ENCODE results near the gene CPEB1.
A peak's percentile ranks its signal among the peaks of the same experiment; 100 is the strongest.
"Not testable (repeated sequence)": the region's sequence is repeated elsewhere in the genome, so short reads cannot be mapped to it uniquely, and the experiment has no call there.

CPEB1 gene

DNA sequence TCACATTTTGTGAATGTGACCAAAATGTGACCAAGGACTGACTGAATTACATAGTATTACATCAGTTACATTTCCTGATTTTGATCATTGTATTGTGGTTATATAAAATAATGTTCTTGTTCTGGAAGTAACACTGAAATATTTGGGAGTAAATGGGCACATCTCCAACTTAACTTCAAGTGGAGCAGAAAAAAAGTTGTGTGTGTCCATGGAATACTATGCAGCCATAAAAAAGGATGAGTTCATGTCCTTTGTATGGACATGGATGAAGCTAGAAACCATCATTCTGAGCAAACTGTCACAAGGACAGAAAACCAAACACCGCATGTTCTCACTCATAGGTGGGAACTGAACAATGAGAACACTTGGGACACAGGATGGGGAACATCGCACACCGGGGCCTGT is 112.7 kb downstream of the CPEB1 start:
- Histone ChIP-seq H3K4me1 (ENCODE audit: control insufficient read depth in 1 of 2, insufficient read depth in 2 of 2, low read length in 2 of 2) (peaks cover 8 to 25% of the 10 kb centered on the region in 2 donors), H3K36me3 (ENCODE audit: control insufficient read depth in 1 of 2, insufficient read depth in 2 of 2, low read length in 2 of 2) (peaks cover 30 to 47% of the 10 kb centered on the region in 2 donors)
- not testable (repeated sequence) for H3K27ac ChIP-seq (ENCODE audit: low read length); H3K9me3 ChIP-seq (ENCODE audit: control insufficient read depth in 1 of 2, low read length in 2 of 2); H3K4me3 ChIP-seq (ENCODE audit: low read depth in 1 of 2, low read length in 2 of 2); H3K27me3 ChIP-seq (ENCODE audit: low read depth, low read length)

DNA sequence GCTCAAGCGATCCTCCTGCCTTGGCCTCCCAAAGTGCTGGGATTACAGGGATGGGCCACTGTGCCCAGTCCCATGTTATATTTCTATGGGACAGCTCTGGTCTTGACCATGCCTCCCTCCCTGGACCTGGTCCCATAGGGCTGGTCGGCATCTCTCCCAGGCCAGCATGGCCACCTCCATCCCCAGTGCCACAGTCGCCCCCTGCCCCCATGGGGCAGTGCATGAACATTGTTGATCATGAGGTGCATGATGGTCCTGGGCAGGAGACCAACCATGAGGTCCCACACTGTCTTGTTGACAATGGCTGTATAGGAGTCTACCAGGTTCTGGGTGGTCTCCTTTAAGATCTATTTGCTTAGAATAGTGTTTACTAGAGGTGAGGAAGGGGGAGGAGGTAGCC is 113.4 kb downstream of the CPEB1 start:
- Histone ChIP-seq H3K27me3 (ENCODE audit: low read depth, low read length) (no peaks in the 10 kb centered on the region), H3K9me3 (ENCODE audit: control insufficient read depth in 1 of 2, low read length in 2 of 2) (no peaks in the 10 kb centered on the region), H3K4me3 (ENCODE audit: low read depth in 1 of 2, low read length in 2 of 2) (no peak overlapping the region), H3K4me1 (ENCODE audit: control insufficient read depth in 1 of 2, insufficient read depth in 2 of 2, low read length in 2 of 2) (peaks cover 7 to 19% of the 10 kb centered on the region in 2 donors), H3K36me3 (ENCODE audit: control insufficient read depth in 1 of 2, insufficient read depth in 2 of 2, low read length in 2 of 2) (peaks cover 29 to 47% of the 10 kb centered on the region in 2 donors), H3K27ac (ENCODE audit: low read length) (no peak overlapping the region)

GRCh38 chr15:82532991-82533481 is 114.1 kb downstream of the CPEB1 start:
- Histone ChIP-seq H3K9me3 (ENCODE audit: control insufficient read depth in 1 of 2, low read length in 2 of 2) (no peaks in the 10 kb centered on the region), H3K4me1 (ENCODE audit: control insufficient read depth in 1 of 2, insufficient read depth in 2 of 2, low read length in 2 of 2) (peaks cover 0 to 13% of the 10 kb centered on the region in 2 donors), H3K27ac (ENCODE audit: low read length) (no peak overlapping the region), H3K27me3 (ENCODE audit: low read depth, low read length) (no peaks in the 10 kb centered on the region), H3K36me3 (ENCODE audit: control insufficient read depth in 1 of 2, insufficient read depth in 2 of 2, low read length in 2 of 2) (peaks cover 22 to 40% of the 10 kb centered on the region in 2 donors), H3K4me3 (ENCODE audit: low read depth in 1 of 2, low read length in 2 of 2) (no peak overlapping the region)

DNA sequence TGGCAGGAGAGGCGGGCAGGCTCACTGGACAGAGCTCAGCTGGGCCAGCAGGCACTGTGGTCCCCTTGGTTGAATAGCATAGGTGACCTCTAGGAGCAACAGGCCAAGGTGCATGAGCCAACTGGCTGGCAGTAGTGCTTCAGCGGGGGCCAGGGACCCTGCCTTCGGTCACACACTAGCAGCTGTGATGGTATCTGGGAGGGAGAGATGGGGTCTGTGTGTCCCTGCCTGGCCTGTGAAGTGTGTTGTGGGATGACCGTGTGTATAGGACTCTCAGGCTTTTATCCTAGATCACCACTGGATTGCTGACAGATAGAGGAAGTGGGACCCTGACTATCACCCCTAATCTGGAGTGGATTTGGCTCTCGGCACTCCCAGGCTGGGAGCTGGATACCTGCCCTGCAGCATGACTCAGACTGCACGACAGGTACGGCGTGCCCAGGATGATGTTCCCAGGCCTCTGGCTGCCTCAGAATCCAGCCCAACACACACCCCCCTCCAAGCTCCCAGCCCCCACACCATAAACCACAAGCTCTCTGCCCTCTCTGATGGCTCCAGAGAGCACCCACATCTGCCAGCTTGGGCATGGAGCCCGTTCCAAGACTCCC is 114.7 kb downstream of the CPEB1 start:
- no peaks in the 10 kb centered on the region for H3K27me3 ChIP-seq (ENCODE audit: low read depth, low read length)

DNA sequence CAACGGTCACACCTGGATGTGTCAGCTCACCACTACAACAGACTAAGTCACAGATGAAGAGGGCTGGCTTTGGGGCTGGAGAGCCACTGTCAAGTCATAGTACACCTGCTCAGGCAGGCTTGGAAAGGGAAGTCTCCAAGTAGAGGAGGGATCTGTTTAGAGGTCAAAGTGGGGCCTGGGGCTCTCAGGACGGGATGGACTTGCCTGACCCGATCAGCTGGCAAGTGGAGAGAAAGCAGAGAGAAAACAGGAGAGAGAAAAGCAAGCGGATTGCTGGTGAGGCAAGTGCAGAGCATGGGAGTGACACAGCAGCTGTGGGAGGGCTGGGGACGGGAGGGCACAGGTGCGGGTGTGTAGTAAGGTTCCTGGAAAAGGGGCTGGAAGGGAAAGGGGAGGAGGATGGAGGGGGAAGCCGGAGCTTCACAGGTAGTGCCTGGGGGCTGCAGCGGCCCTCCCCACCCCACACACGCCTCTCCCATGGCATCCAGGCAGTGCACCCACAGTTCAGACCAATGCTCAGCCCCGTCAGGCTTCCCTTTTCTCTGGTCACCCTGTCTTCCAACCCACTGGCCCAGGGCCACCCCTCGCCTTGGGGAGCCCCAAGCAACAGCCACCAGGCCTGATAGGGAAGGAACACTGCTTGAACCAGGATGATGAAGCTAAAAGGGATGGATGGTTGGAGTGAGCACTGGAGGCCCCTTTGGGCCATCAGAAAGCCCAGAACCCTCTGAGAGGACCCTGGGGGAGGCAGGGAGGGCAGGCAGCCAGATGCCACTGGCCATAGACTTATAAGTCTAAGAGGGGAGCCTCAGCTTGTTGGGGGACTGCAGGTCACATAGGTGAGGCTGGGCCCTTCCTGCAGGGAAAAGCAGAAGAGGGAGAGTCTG is 115.4 kb downstream of the CPEB1 start:
- no peak overlapping the region for H3K27ac ChIP-seq (ENCODE audit: low read length)

More for the DNA sequence above, 114.7 kb downstream of the CPEB1 start:
- Histone ChIP-seq H3K36me3 (ENCODE audit: control insufficient read depth in 1 of 2, insufficient read depth in 2 of 2, low read length in 2 of 2) (peaks cover 16 to 34% of the 10 kb centered on the region in 2 donors), H3K9me3 (ENCODE audit: control insufficient read depth in 1 of 2, low read length in 2 of 2) (no peaks in the 10 kb centered on the region), H3K27ac (ENCODE audit: low read length) (no peak overlapping the region), H3K4me3 (ENCODE audit: low read depth in 1 of 2, low read length in 2 of 2) (no peak overlapping the region), H3K4me1 (ENCODE audit: control insufficient read depth in 1 of 2, insufficient read depth in 2 of 2, low read length in 2 of 2) (peaks cover 0 to 8% of the 10 kb centered on the region in 2 donors)

GRCh38 chr15:82530606-82531379 is 116.4 kb downstream of the CPEB1 start:
- Histone ChIP-seq H3K27ac (ENCODE audit: low read length) (no peak overlapping the region), H3K36me3 (ENCODE audit: control insufficient read depth in 1 of 2, insufficient read depth in 2 of 2, low read length in 2 of 2) (peaks cover 0 to 17% of the 10 kb centered on the region in 2 donors), H3K27me3 (ENCODE audit: low read depth, low read length) (no peaks in the 10 kb centered on the region), H3K9me3 (ENCODE audit: control insufficient read depth in 1 of 2, low read length in 2 of 2) (no peaks in the 10 kb centered on the region), H3K4me3 (ENCODE audit: low read depth in 1 of 2, low read length in 2 of 2) (peak overlapping the region in 1 of 2 donors; percentile 21), H3K4me1 (ENCODE audit: control insufficient read depth in 1 of 2, insufficient read depth in 2 of 2, low read length in 2 of 2) (peaks cover 0 to 7% of the 10 kb centered on the region in 2 donors)

More for the DNA sequence above, 115.4 kb downstream of the CPEB1 start:
- H3K4me3 ChIP-seq (ENCODE audit: low read depth in 1 of 2, low read length in 2 of 2): no peak overlapping the region
- H3K36me3 ChIP-seq (ENCODE audit: control insufficient read depth in 1 of 2, insufficient read depth in 2 of 2, low read length in 2 of 2): peaks cover 9 to 27% of the 10 kb centered on the region in 2 donors
- H3K27me3 ChIP-seq (ENCODE audit: low read depth, low read length): no peaks in the 10 kb centered on the region
- no peaks in the 10 kb centered on the region for H3K9me3 ChIP-seq (ENCODE audit: control insufficient read depth in 1 of 2, low read length in 2 of 2)
- H3K4me1 ChIP-seq (ENCODE audit: control insufficient read depth in 1 of 2, insufficient read depth in 2 of 2, low read length in 2 of 2): peaks cover 0 to 7% of the 10 kb centered on the region in 2 donors

DNA sequence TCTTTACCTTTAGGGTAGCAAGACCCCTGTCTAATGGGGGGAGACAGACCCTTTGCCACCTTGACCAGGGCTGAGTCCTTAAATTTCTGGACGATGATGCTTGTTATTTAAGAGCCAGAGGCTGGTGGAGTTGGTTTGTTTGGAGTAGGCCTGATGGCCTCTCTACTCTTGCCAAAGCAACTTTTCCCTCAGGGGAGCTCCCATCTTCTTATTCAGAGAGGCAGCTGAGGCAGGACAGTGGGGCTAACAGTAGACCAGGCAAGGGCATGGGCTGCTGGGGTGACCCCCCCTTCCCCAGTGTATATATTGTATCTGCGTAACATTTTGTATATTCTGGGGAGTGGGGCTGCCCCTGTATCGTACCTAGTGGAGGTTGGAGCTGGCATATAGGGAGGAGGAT is 117.2 kb downstream of the CPEB1 start:
- Histone ChIP-seq H3K36me3 (ENCODE audit: control insufficient read depth in 1 of 2, insufficient read depth in 2 of 2, low read length in 2 of 2) (peaks cover 0 to 15% of the 10 kb centered on the region in 2 donors), H3K9me3 (ENCODE audit: control insufficient read depth in 1 of 2, low read length in 2 of 2) (no peaks in the 10 kb centered on the region), H3K4me3 (ENCODE audit: low read depth in 1 of 2, low read length in 2 of 2) (no peak overlapping the region), H3K27me3 (ENCODE audit: low read depth, low read length) (no peaks in the 10 kb centered on the region), H3K4me1 (ENCODE audit: control insufficient read depth in 1 of 2, insufficient read depth in 2 of 2, low read length in 2 of 2) (peaks cover 0 to 7% of the 10 kb centered on the region in 2 donors), H3K27ac (ENCODE audit: low read length) (no peak overlapping the region)

DNA sequence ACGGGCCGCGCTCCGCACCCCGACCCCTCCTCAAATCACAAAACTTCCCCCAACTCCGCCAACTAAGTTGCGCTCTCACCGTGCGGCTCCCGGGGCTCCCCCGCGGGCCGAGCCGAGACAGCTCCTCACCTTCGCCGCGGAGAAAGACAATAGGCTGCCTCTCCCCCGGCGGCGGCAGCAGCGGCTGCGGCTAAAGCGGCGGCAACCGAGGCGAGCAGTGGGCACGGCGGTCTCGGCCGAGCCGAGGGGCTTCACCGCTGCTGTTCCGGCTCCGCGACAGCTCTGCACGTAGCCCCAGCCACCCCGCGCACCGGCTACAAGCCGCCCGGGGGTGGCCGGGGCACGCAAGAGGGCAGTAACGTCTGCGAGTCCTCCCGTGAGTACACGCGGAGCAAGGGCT is 133.6 kb downstream of the CPEB1 start:
- not testable (repeated sequence) for H3K36me3 ChIP-seq (ENCODE audit: control insufficient read depth in 1 of 2, insufficient read depth in 2 of 2, low read length in 2 of 2); H3K27me3 ChIP-seq (ENCODE audit: low read depth, low read length); H3K4me3 ChIP-seq (ENCODE audit: low read depth in 1 of 2, low read length in 2 of 2); H3K9me3 ChIP-seq (ENCODE audit: control insufficient read depth in 1 of 2, low read length in 2 of 2); H3K27ac ChIP-seq (ENCODE audit: low read length); H3K4me1 ChIP-seq (ENCODE audit: control insufficient read depth in 1 of 2, insufficient read depth in 2 of 2, low read length in 2 of 2)

- not testable (repeated sequence) for H3K4me3 ChIP-seq (ENCODE audit: low read depth in 1 of 2, low read length in 2 of 2); H3K36me3 ChIP-seq (ENCODE audit: control insufficient read depth in 1 of 2, insufficient read depth in 2 of 2, low read length in 2 of 2); H3K4me1 ChIP-seq (ENCODE audit: control insufficient read depth in 1 of 2, insufficient read depth in 2 of 2, low read length in 2 of 2); H3K27ac ChIP-seq (ENCODE audit: low read length); H3K9me3 ChIP-seq (ENCODE audit: control insufficient read depth in 1 of 2, low read length in 2 of 2); H3K27me3 ChIP-seq (ENCODE audit: low read depth, low read length)
Measured at GRCh38 chr15:82507693-82508092, 139.5 kb downstream of the CPEB1 start.

DNA sequence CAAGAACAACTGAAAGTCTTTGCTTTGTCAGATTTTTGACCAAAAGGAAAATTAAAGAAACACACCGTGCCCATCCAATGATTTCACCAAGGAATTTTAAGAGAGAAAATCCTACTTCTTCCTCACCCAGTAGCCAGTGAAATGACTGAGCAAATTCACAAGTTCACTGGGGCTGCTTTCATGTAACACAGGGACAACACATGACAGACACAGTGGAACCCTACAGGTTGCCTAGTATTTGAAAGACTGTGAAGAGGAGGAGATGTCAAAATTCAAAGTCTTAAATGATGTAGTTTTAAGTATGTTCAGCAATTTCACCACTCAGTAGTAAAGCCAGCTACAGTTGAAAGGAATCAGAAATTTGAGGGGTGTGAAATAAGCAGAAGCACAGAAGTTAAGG is 140.1 kb downstream of the CPEB1 start:
- H3K27me3 ChIP-seq (ENCODE audit: low read depth, low read length); H3K4me3 ChIP-seq (ENCODE audit: low read depth in 1 of 2, low read length in 2 of 2); H3K9me3 ChIP-seq (ENCODE audit: control insufficient read depth in 1 of 2, low read length in 2 of 2); H3K4me1 ChIP-seq (ENCODE audit: control insufficient read depth in 1 of 2, insufficient read depth in 2 of 2, low read length in 2 of 2); H3K27ac ChIP-seq (ENCODE audit: low read length); H3K36me3 ChIP-seq (ENCODE audit: control insufficient read depth in 1 of 2, insufficient read depth in 2 of 2, low read length in 2 of 2): not testable (repeated sequence)

DNA sequence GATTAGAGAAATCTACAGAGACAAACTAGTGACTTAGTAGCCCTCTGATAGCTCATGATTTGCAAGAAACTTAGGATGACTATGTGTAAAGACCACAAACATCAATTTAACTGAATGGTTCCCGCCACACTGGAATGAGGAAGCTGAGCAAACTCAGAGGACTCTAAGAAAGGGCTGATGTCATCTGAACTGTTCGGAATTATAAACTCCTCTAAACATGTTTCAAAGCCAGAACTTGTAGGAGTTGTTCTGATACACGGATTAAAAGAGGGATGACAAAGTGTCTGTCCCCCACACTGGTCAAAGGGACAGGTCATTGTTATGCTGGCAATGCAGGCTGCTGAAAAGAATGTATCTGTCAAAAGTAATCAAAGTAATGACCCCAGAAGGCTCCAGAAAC is 141.3 kb downstream of the CPEB1 start:
- not testable (repeated sequence) for H3K27ac ChIP-seq (ENCODE audit: low read length); H3K9me3 ChIP-seq (ENCODE audit: control insufficient read depth in 1 of 2, low read length in 2 of 2); H3K4me3 ChIP-seq (ENCODE audit: low read depth in 1 of 2, low read length in 2 of 2); H3K4me1 ChIP-seq (ENCODE audit: control insufficient read depth in 1 of 2, insufficient read depth in 2 of 2, low read length in 2 of 2); H3K36me3 ChIP-seq (ENCODE audit: control insufficient read depth in 1 of 2, insufficient read depth in 2 of 2, low read length in 2 of 2); H3K27me3 ChIP-seq (ENCODE audit: low read depth, low read length)
